Testis (tissue), 2 donors: ENCODE results near the gene TRIOBP.

Source experiments
- CTCF ChIP-seq, 3 experiments: fragments of 450-650 bp in 2 of 3; fragments of 200-600 bp in 1 of 3; sonication (generic) in 1 of 3; IDR thresholded peaks; one replicate each; pipeline ENCODE4 v1.5.1; 2016 to 2019; ENCODE audit warnings: antibody characterized with exemption in 3 of 3, mild to moderate bottlenecking in 2 of 3, moderate library complexity in 1 of 3
- POLR2A ChIP-seq: fragments of 450-650 bp; IDR thresholded peaks from one replicate; pipeline ENCODE4 v1.6.1; 2017; ENCODE audit warnings: antibody characterized with exemption, mild to moderate bottlenecking, moderate library complexity

GRCh38 chr22:37768273-37768672 is 71.4 kb downstream of the TRIOBP start:
- TF ChIP-seq CTCF (IDR thresholded peaks at IDR 0.05) (peak in 2 of 3 experiments; percentile 23 to 32), POLR2A (no peak)
